ENCODE measurements around the gene WDR82. TPM values are rescaled to one million over a fixed set of nuclear protein-coding genes. Genes with fewer than 3 reads are reported as not detected.
A peak's percentile ranks its signal among the peaks of the same experiment; 100 is the strongest.

The WDR82 gene
- total and polyA plus RNA-seq, 5 donors from 2014 or later: 85.9 to 116 (median 109) TPM

- Histone ChIP-seq H3K27me3 (ENCODE audit: control insufficient read depth, insufficient read depth, low read length) (no peaks in the 10 kb centered on the region), H3K9me3 (ENCODE audit: control insufficient read depth in 2 of 2, low read length in 2 of 2) (no peaks in the 10 kb centered on the region), H3K4me1 (ENCODE audit: control insufficient read depth, insufficient read depth, low read length, poor library complexity, severe bottlenecking) (peaks cover 42% of the 10 kb centered on the region), H3K36me3 (ENCODE audit: control insufficient read depth, insufficient read depth, low read length) (peaks cover 41% of the 10 kb centered on the region), H3K4me3 (ENCODE audit: low read depth, low read length) (no peak overlapping the region), H3K27ac (ENCODE audit: insufficient read depth, low read length, poor library complexity, severe bottlenecking) (no peak overlapping the region)
- Mint-ChIP-seq H3K27me3 (no peaks in the 10 kb centered on the region), H3K36me3 (peaks cover 18% of the 10 kb centered on the region), H3K4me3 (peak overlapping the region in 1 of 4 donors; percentile 47), H3K9me3 (no peaks in the 10 kb centered on the region), H3K27ac (peak overlapping the region in 2 of 3 donors; percentile 92 to 93), H3K4me1 (peaks cover 0 to 63% (median 33%) of the 10 kb centered on the region in 4 donors)
- DNase-seq: no peak
- no peak for ATAC-seq (ENCODE audit: low read depth in 2 of 2)
Observed at GRCh38 chr3:52227117-52227516, 51.3 kb downstream of the WDR82 start.

- no peak for DNase-seq
Observed at GRCh38 chr3:52226229-52226817, 52.1 kb downstream of the WDR82 start.

GRCh38 chr3:52225452-52226228 lies 52.8 kb downstream of the WDR82 start, which contains the start of gene TLR9:
TLR9 (minus strand) TSS chr3:52225645; CDS start chr3:52225529, 116 bp downstream.
- H3K27ac ChIP-seq (ENCODE audit: insufficient read depth, low read length, poor library complexity, severe bottlenecking): peak within 1 kb of the TSS; percentile 47
- Mint-ChIP-seq H3K4me1 (peaks cover under 1 to 65% (median 35%) of the 10 kb centered on the region in 4 donors), H3K9me3 (no peaks in the 10 kb centered on the region), H3K36me3 (peaks cover 9% of the 10 kb centered on the region), H3K27me3 (no peaks in the 10 kb centered on the region), H3K27ac (peak within 1 kb of the TSS; percentile 82 to 93 (median 92)), H3K4me3 (peak within 1 kb of the TSS; percentile 47 to 61 (median 56))
- DNase-seq (no peak), ATAC-seq (ENCODE audit: low read depth in 2 of 2) (peak; percentile 25 to 37)
- peaks cover 47% of the 10 kb centered on the region for H3K4me1 ChIP-seq (ENCODE audit: control insufficient read depth, insufficient read depth, low read length, poor library complexity, severe bottlenecking)
- no peaks in the 10 kb centered on the region for H3K9me3 ChIP-seq (ENCODE audit: control insufficient read depth in 2 of 2, low read length in 2 of 2)
- H3K27me3 ChIP-seq (ENCODE audit: control insufficient read depth, insufficient read depth, low read length): no peaks in the 10 kb centered on the region
- H3K36me3 ChIP-seq (ENCODE audit: control insufficient read depth, insufficient read depth, low read length): peaks cover 29% of the 10 kb centered on the region
- no peak within 1 kb of the TSS for H3K4me3 ChIP-seq (ENCODE audit: low read depth, low read length)

More at GRCh38 chr3:52226229-52226817, 52.1 kb downstream of the WDR82 start:
- Histone ChIP-seq H3K27me3 (ENCODE audit: control insufficient read depth, insufficient read depth, low read length) (no peaks in the 10 kb centered on the region), H3K4me1 (ENCODE audit: control insufficient read depth, insufficient read depth, low read length, poor library complexity, severe bottlenecking) (peaks cover 42% of the 10 kb centered on the region), H3K27ac (ENCODE audit: insufficient read depth, low read length, poor library complexity, severe bottlenecking) (peak overlapping the region; percentile 47), H3K9me3 (ENCODE audit: control insufficient read depth in 2 of 2, low read length in 2 of 2) (no peaks in the 10 kb centered on the region), H3K4me3 (ENCODE audit: low read depth, low read length) (no peak overlapping the region), H3K36me3 (ENCODE audit: control insufficient read depth, insufficient read depth, low read length) (peaks cover 36% of the 10 kb centered on the region)
- H3K4me3 Mint-ChIP-seq: peak overlapping the region in 3 of 4 donors; percentile 47 to 60 (median 50)
- ATAC-seq (ENCODE audit: low read depth in 2 of 2): no peak
- H3K27ac Mint-ChIP-seq: peak overlapping the region; percentile 82 to 93 (median 92)
- no peaks in the 10 kb centered on the region for H3K9me3 Mint-ChIP-seq
- peaks cover 0 to 63% (median 34%) of the 10 kb centered on the region in 4 donors for H3K4me1 Mint-ChIP-seq
- peaks cover 13% of the 10 kb centered on the region for H3K36me3 Mint-ChIP-seq
- no peaks in the 10 kb centered on the region for H3K27me3 Mint-ChIP-seq

GRCh38 chr3:52223449-52224408 lies 54.7 kb downstream of the WDR82 start:
- Histone ChIP-seq H3K9me3 (ENCODE audit: control insufficient read depth in 2 of 2, low read length in 2 of 2) (no peaks in the 10 kb centered on the region), H3K36me3 (ENCODE audit: control insufficient read depth, insufficient read depth, low read length) (peaks cover 11% of the 10 kb centered on the region), H3K27ac (ENCODE audit: insufficient read depth, low read length, poor library complexity, severe bottlenecking) (no peak overlapping the region), H3K4me3 (ENCODE audit: low read depth, low read length) (no peak overlapping the region), H3K27me3 (ENCODE audit: control insufficient read depth, insufficient read depth, low read length) (no peaks in the 10 kb centered on the region), H3K4me1 (ENCODE audit: control insufficient read depth, insufficient read depth, low read length, poor library complexity, severe bottlenecking) (peaks cover 66% of the 10 kb centered on the region)
- ATAC-seq (ENCODE audit: low read depth in 2 of 2): no peak
- Mint-ChIP-seq H3K4me1 (peaks cover 5 to 78% (median 45%) of the 10 kb centered on the region in 4 donors), H3K36me3 (no peaks in the 10 kb centered on the region), H3K4me3 (peak overlapping the region; percentile 46 to 75 (median 60)), H3K9me3 (no peaks in the 10 kb centered on the region), H3K27ac (peak overlapping the region; percentile 54 to 89 (median 87)), H3K27me3 (no peaks in the 10 kb centered on the region)
- no peak for DNase-seq

- H3K27ac ChIP-seq (ENCODE audit: insufficient read depth, low read length, poor library complexity, severe bottlenecking): peak overlapping the region; percentile 68
- ATAC-seq (ENCODE audit: low read depth in 2 of 2): no peak
- H3K36me3 Mint-ChIP-seq: no peaks in the 10 kb centered on the region
Observed at GRCh38 chr3:52222319-52223221, 55.9 kb downstream of the WDR82 start.

GRCh38 chr3:52221563-52222318 lies 56.7 kb downstream of the WDR82 start:
- peak; percentile 65 to 71 for ATAC-seq (ENCODE audit: low read depth in 2 of 2)
- H3K36me3 Mint-ChIP-seq: no peaks in the 10 kb centered on the region
- H3K4me3 ChIP-seq (ENCODE audit: low read depth, low read length): peak overlapping the region; percentile 53

More at GRCh38 chr3:52222319-52223221, 55.9 kb downstream of the WDR82 start:
- peak overlapping the region; percentile 53 for H3K4me3 ChIP-seq (ENCODE audit: low read depth, low read length)
- Mint-ChIP-seq H3K27ac (peak overlapping the region; percentile 76 to 89 (median 87)), H3K4me3 (peak overlapping the region; percentile 84 to 92 (median 85)), H3K27me3 (no peaks in the 10 kb centered on the region), H3K4me1 (peaks cover 6 to 87% (median 49%) of the 10 kb centered on the region in 4 donors), H3K9me3 (no peaks in the 10 kb centered on the region)
- H3K9me3 ChIP-seq (ENCODE audit: control insufficient read depth in 2 of 2, low read length in 2 of 2): no peaks in the 10 kb centered on the region
- H3K36me3 ChIP-seq (ENCODE audit: control insufficient read depth, insufficient read depth, low read length): peaks cover 2% of the 10 kb centered on the region
- DNase-seq: no peak
- H3K4me1 ChIP-seq (ENCODE audit: control insufficient read depth, insufficient read depth, low read length, poor library complexity, severe bottlenecking): peaks cover 78% of the 10 kb centered on the region
- no peaks in the 10 kb centered on the region for H3K27me3 ChIP-seq (ENCODE audit: control insufficient read depth, insufficient read depth, low read length)

More at GRCh38 chr3:52221563-52222318, 56.7 kb downstream of the WDR82 start:
- Histone ChIP-seq H3K36me3 (ENCODE audit: control insufficient read depth, insufficient read depth, low read length) (no peaks in the 10 kb centered on the region), H3K4me1 (ENCODE audit: control insufficient read depth, insufficient read depth, low read length, poor library complexity, severe bottlenecking) (peaks cover 86% of the 10 kb centered on the region), H3K27me3 (ENCODE audit: control insufficient read depth, insufficient read depth, low read length) (no peaks in the 10 kb centered on the region), H3K27ac (ENCODE audit: insufficient read depth, low read length, poor library complexity, severe bottlenecking) (peak overlapping the region; percentile 68), H3K9me3 (ENCODE audit: control insufficient read depth in 2 of 2, low read length in 2 of 2) (no peaks in the 10 kb centered on the region)
- Mint-ChIP-seq H3K27ac (peak overlapping the region; percentile 76 to 89 (median 87)), H3K9me3 (peaks cover 0 to 1% (median 0%) of the 10 kb centered on the region in 7 donors), H3K4me3 (peak overlapping the region; percentile 84 to 92 (median 85)), H3K27me3 (no peaks in the 10 kb centered on the region), H3K4me1 (peaks cover 14 to 93% (median 55%) of the 10 kb centered on the region in 4 donors)
- peak; percentile 46 to 89 (median 75) for DNase-seq
